ENCODE results near the gene MGAT4C.

MGAT4C gene

GRCh38 chr12:86194721-86195120 is 61.5 kb downstream of the MGAT4C start:
- TF ChIP-seq CTCF (conservative IDR thresholded peaks at IDR 0.05; ENCODE audit: low read depth, low read length) = no peak
- no peaks in the 10 kb centered on the region for H3K27me3 ChIP-seq (ENCODE audit: insufficient read depth, low read depth)
- no peak overlapping the region for H3K27ac ChIP-seq

GRCh38 chr12:86193931-86194330 is 62.3 kb downstream of the MGAT4C start:
- TF ChIP-seq CTCF (conservative IDR thresholded peaks at IDR 0.05; ENCODE audit: low read depth, low read length) = no peak
- no peak overlapping the region for H3K4me2 ChIP-seq
- no peaks in the 10 kb centered on the region for H3K4me1 ChIP-seq (ENCODE audit: low read depth, poor library complexity, severe bottlenecking)
- no peak overlapping the region for H3K9ac ChIP-seq
- no peaks in the 10 kb centered on the region for H3K27me3 ChIP-seq (ENCODE audit: insufficient read depth, low read depth)
- H3K27ac ChIP-seq = no peak overlapping the region
- H3K79me2 ChIP-seq (ENCODE audit: insufficient read depth, low read depth) = no peaks in the 10 kb centered on the region
- no peaks in the 10 kb centered on the region for H3K36me3 ChIP-seq (ENCODE audit: insufficient read depth)
- H3K4me3 ChIP-seq (IDR thresholded peaks at IDR 0.05; ENCODE audit: insufficient read depth, low read depth, low read length) = no peak overlapping the region
- no peak overlapping the region for H2AFZ ChIP-seq (ENCODE audit: low read depth)
- H4K20me1 ChIP-seq (ENCODE audit: insufficient read depth) = no peaks in the 10 kb centered on the region

More at GRCh38 chr12:86194721-86195120, 61.5 kb downstream of the MGAT4C start:
- no peaks in the 10 kb centered on the region for H3K36me3 ChIP-seq (ENCODE audit: insufficient read depth)
- no peaks in the 10 kb centered on the region for H4K20me1 ChIP-seq (ENCODE audit: insufficient read depth)
- no peaks in the 10 kb centered on the region for H3K4me1 ChIP-seq (ENCODE audit: low read depth, poor library complexity, severe bottlenecking)
- H3K9ac ChIP-seq = no peak overlapping the region
- no peak overlapping the region for H3K4me2 ChIP-seq
- no peak overlapping the region for H3K4me3 ChIP-seq (IDR thresholded peaks at IDR 0.05; ENCODE audit: insufficient read depth, low read depth, low read length)
- no peak overlapping the region for H2AFZ ChIP-seq (ENCODE audit: low read depth)
- no peaks in the 10 kb centered on the region for H3K79me2 ChIP-seq (ENCODE audit: insufficient read depth, low read depth)

- no peaks in the 10 kb centered on the region for H3K79me2 ChIP-seq (ENCODE audit: insufficient read depth, low read depth)
- no peaks in the 10 kb centered on the region for H3K27me3 ChIP-seq (ENCODE audit: insufficient read depth, low read depth)
- H3K9ac ChIP-seq = no peak overlapping the region
- no peak overlapping the region for H3K27ac ChIP-seq
- H2AFZ ChIP-seq (ENCODE audit: low read depth) = no peak overlapping the region
- H3K4me2 ChIP-seq = no peak overlapping the region
- H3K4me1 ChIP-seq (ENCODE audit: low read depth, poor library complexity, severe bottlenecking) = no peaks in the 10 kb centered on the region
- H4K20me1 ChIP-seq (ENCODE audit: insufficient read depth) = no peaks in the 10 kb centered on the region
- H3K36me3 ChIP-seq (ENCODE audit: insufficient read depth) = no peaks in the 10 kb centered on the region
- no peak overlapping the region for H3K4me3 ChIP-seq (IDR thresholded peaks at IDR 0.05; ENCODE audit: insufficient read depth, low read depth, low read length)
- no peak for TF ChIP-seq CTCF (conservative IDR thresholded peaks at IDR 0.05; ENCODE audit: low read depth, low read length)
Observed at GRCh38 chr12:86188226-86188625, 68.0 kb downstream of the MGAT4C start.

- Histone ChIP-seq H4K20me1 (ENCODE audit: insufficient read depth) (no peaks in the 10 kb centered on the region), H3K9ac (no peak overlapping the region), H3K27ac (no peak overlapping the region), H3K4me2 (no peak overlapping the region), H2AFZ (ENCODE audit: low read depth) (no peak overlapping the region), H3K4me1 (ENCODE audit: low read depth, poor library complexity, severe bottlenecking) (no peaks in the 10 kb centered on the region), H3K36me3 (ENCODE audit: insufficient read depth) (no peaks in the 10 kb centered on the region), H3K4me3 (IDR thresholded peaks at IDR 0.05; ENCODE audit: insufficient read depth, low read depth, low read length) (no peak overlapping the region), H3K27me3 (ENCODE audit: insufficient read depth, low read depth) (no peaks in the 10 kb centered on the region), H3K79me2 (ENCODE audit: insufficient read depth, low read depth) (no peaks in the 10 kb centered on the region)
- TF ChIP-seq CTCF (conservative IDR thresholded peaks at IDR 0.05; ENCODE audit: low read depth, low read length) = no peak
Observed at GRCh38 chr12:86186449-86186848, 69.7 kb downstream of the MGAT4C start.
